GM12891 (cell line): ENCODE measurements around the gene MAP2K4.

Source experiments
- POLR2A ChIP-seq: IDR thresholded peaks from 2 replicates; pipeline ENCODE4 v1.6.1; 2011; ENCODE audit warnings: low read depth, low read length, control low read depth
- POLR2AphosphoS5 ChIP-seq: IDR thresholded peaks from 2 replicates; pipeline ENCODE4 v1.6.1; 2011; ENCODE audit warnings: low read depth, low read length, control low read depth

DNA sequence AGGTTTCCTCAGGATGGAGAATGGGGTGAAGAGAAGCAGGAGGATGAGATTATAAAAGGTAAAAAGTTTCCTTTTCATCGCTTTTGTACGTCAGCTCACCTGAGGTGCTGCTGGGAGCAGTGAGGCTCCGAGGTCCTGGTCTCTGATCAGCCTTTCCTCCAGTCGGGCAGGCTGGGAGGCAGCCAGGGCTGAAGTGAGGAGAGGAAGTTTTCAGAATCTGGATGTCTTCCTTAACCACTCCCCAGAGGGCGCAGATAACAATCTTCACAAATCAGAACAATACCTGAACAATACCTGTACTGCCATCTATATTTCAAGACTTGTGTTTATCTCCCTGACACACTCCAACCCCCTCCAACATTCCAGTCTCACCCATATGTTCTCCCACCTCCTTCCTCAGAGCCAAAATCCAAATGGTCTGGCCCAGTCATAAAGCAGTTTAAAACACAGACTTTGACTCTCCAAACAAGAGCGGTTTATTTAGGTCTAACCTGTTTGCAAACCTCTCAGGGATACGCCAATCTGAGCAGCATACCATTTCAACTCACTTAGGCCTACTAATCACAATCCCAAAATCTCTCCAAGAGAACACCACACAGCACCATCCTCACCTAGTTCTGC is 30.2 kb upstream of the MAP2K4 start:
- TF ChIP-seq POLR2A (no peak), POLR2AphosphoS5 (no peak)
